Smooth muscle cell of the brain vasculature (primary cell): ENCODE measurements around the gene CCDC188.

Experiments used
- DNase-seq: peaks from one replicate; pipeline ENCODE4 v3.0.0-alpha.2; 2012; ENCODE audit warnings: low read depth, low spot score

CCDC188 gene

DNA sequence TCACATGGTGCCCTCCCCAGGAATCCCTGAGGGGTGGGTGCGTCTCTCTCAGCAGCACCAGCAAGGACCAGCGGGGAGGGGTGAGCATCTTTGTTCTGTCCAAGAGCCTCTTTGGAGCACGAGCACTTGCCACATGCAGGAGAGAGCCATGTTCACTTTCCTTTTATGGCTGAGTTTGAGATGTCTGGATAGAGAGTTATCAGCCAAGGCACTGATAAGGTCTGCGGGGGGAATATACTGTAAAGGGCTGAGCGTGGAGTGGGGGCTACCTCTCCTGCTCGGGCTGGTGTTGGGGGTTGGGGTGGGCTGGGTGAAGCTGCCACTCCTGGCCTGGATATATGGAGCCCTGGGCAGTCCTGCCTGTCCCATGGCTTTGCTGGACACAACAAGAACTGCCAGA is 34.9 kb upstream of the CCDC188 start:
- no peak for DNase-seq

GRCh38 chr22:20184501-20185165 is 33.8 kb upstream of the CCDC188 start:
- no peak for DNase-seq

DNA sequence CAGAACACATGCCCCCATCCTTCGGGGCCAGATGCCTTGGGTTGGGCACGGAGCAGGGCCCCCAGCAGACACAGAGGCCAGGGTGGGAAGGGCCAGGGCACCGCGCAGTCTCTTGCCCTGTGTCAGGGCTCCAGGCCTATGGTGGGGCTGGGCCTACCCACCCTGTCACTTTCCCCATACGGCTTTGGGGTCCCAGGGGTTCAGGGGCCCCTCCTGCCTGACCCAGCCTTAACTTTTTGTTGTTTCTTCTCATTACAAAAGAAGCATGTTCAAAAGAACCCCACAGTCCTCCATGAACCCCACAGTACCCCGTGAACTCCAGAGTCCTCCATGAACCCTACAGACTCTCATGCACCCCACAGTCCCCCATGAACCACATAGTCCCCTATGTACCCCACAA is 33.0 kb upstream of the CCDC188 start:
- DNase-seq = no peak

DNA sequence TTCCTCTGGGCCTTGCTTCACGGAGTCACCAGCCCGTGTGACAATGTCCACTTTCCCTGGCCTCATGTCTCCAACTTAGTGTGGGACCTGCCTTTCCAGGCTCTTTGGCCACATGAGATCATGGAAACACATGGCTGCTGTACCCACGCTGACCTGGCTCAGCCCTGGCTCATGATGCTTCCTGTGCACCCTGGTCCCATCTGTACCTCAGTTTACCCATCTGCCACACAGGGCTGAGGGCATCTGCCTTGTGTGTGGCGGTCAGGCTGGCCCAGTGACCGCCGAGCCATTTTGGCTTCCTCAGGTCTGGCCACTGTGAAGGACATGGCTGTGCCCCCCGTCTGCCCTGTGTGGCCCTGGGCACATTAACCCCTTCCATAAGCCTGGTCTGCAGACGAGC is 32.2 kb upstream of the CCDC188 start:
- no peak for DNase-seq

DNA sequence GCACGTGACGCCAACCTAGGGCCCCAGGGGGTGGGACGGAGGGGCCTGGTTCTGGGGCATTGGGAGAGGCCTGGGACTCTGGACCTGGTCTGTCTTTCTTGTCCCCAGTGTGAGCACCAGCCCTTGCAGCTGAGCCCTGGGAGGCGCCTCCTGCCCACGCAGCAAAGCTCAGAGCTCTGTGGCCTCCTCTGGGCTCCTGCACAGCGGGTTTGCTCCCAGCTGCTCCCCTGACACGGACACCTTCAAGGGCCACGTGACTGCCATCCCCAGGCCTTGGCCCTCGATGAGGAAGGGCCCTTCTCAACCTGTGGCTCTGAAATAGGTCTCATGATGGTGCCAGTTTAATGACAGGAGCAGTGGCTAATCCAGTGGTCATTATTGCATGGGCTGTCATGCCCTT is 31.5 kb upstream of the CCDC188 start:
- no peak for DNase-seq

DNA sequence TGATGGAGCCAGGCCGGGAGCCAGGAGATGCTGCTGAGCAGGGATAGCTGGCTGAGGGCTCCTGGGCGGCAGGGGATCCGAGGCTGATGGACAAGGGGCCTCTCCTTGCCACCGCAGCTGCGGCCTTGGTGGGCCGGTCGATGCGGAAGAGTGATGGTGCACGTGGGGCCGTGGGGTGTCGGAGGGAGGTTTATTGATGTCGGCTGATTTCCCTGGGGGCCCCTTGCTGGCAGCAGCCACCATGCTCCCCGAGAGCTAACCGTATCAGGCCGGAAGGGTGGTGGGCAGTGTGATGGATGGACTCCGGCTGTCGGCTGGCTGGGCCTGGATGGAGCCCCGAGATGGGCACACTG is 31.0 kb upstream of the CCDC188 start:
- no peak for DNase-seq

DNA sequence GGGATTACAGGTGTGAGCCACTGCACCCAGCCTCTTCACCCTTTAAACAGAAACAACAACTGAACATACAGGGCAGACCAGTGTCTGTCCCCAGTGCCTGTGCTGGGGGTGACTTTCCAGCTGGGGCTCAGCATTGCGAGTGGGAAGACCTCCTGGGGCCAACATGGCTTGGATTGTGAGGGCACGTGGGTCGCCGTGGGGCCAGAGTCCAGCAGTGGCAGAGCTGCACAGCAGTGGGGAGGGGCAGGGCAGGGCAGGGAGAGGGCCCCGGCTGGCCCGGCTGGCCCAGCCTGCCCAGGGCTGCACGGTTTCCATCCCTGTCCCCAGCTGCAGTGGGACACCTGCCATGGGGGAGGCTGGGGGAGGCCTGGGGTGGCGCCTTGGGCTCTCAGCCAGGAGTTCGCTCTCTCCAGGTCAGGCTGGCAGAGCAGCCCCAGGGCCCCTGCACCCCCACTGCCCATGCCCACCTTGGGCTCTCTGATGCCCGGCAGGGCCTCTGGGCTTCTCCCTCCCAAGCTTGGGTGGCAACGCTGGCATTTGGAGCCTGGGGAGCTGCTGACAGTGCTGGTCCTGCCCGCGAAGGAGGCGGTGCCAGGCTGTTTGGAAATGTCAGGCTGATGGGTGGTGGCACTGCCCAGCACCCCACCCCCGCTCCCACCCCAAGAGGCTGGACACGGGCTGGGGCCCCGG is 30.5 kb upstream of the CCDC188 start:
- no peak for DNase-seq

GRCh38 chr22:20180640-20181039 is 29.8 kb upstream of the CCDC188 start:
- DNase-seq = no peak

- DNase-seq = no peak
Observed at GRCh38 chr22:20180245-20180630, 29.4 kb upstream of the CCDC188 start.

- DNase-seq = no peak
Observed at GRCh38 chr22:20179455-20180244, 28.8 kb upstream of the CCDC188 start.

DNA sequence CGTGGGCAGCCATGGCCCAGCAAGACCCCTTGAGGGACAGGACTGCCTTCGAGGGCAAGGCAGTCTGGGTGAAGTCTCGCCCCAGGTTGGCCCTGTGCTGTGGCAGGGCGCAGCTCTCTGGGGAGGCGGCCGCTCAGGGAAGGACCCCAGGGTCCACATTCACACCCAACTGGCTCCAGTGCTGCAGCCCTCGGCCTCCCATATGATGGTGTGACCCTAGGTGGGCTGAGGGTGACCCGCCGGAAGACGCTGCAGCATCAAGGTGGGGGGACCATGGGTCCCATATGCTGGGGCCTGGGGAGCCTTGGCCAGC is 28.0 kb upstream of the CCDC188 start:
- no peak for DNase-seq

DNA sequence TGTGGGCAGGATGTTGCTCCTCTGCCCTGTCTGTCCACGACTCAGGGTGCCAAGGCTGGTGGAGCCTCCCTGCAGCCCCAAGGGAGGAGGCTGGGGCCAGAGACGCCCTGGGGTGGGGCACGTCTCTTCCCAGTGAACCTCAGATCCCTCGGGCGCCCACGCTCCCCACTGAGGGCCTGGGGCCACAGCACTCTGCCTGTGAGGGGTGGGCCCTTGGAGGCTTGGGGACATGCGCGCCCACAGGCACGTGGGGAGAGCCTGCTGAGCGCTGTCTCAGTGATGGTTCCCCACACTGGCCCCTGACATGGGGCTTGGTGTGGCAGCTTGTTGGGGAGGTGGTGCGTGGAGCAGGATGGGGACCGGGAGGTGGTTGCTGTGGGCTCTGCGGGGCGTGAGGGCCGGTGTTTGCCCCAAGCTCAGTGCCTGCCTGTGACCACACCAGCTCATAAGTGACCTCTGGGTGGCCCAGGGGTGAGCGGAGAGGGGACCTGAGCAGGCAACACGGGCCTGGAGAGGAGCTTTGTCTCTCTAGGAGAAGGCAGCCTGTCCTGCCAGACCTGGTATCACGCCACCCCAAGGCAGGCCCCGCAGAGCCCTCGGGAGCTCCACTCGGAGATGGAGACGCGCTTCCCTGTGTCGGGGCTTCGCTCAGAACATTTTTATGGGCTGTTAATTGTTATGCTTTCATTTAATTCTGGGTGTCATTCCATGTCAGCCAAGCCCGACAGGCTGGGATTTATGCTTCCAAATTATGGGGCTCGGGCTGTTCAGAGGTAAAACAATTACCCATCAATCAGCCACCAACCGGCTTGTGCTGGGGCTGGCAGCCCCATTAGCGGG is 27.4 kb upstream of the CCDC188 start:
- DNase-seq = no peak

DNA sequence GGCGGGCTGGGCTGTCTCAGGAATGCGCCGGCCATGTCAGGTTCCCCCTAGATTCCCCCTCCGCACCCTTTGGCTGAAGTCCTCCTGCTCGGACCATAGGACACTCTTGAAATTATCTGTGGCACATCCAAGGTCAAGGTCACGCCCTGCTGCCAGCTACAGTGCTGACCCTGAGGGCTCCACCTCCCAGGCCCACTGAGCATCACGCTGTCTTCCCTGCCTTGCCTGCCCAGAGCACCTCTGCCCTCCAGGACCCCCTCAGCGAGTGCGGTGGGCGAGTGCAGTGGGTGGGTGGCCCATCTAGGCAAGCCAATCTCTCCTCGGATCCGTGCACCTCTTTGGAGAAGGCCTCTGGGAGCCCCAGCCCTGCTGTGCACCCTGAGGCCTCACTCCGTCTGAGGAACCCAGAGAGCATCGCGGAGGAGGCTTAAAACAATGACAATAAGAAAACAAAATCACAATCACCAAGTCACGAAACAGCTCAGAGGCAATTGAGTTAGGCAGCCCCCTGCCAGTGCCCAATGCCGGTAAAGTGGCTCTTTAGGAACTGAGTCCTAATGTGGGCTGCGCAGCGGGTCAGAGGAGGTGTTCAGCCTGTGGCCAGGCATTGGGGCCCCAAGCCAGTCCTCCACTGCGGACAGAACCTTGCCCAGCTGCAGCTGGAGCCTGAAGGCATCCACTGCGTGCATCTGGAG is 26.5 kb upstream of the CCDC188 start:
- no peak for DNase-seq

DNA sequence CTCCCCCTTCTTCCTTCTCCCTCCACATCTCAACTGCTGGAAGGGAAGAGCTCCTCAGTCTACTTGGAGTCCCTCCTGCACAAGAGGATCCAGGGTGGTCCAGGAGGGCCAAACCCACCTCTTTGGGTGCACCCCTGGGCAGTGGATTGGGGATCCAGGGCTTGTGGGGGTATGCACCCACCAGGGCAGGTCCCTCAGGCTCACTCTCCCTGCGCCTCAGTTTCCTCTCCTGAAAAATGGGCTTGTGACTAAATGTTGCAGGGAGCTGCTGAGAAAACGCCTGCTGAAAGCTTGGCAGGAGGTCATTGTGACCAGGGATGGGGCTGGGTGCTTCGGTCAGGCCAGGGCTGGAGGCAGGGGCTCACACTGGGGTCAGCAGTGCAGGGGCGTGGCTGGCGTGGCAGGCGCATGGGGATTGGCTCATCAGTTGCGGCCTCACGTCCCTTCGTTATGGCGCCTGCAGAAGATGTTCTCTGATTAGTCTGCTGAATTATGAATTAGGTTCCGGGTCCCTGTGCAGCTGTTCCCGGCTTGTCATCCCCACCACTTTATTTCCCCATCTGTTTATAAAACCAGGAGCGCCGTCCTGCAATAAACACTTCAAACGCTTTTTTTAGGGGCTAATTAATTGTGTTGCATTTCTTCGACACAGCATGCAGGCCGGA is 25.7 kb upstream of the CCDC188 start:
- DNase-seq = no peak

DNA sequence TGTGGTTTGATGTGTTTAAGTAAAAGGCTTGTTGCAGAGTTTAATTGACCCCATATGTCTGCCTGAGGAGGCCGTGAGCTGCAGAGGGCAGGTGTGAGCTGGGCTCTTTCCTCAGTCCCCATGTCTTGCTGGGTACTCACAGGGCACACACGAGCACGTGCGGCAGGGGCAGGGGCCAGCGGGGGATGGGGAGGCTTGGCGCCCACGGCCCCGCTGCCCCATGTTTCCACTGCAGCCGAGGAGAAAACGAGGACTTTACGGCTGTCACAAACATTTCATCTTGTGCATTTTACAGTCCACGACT is 24.7 kb upstream of the CCDC188 start:
- DNase-seq = no peak

DNA sequence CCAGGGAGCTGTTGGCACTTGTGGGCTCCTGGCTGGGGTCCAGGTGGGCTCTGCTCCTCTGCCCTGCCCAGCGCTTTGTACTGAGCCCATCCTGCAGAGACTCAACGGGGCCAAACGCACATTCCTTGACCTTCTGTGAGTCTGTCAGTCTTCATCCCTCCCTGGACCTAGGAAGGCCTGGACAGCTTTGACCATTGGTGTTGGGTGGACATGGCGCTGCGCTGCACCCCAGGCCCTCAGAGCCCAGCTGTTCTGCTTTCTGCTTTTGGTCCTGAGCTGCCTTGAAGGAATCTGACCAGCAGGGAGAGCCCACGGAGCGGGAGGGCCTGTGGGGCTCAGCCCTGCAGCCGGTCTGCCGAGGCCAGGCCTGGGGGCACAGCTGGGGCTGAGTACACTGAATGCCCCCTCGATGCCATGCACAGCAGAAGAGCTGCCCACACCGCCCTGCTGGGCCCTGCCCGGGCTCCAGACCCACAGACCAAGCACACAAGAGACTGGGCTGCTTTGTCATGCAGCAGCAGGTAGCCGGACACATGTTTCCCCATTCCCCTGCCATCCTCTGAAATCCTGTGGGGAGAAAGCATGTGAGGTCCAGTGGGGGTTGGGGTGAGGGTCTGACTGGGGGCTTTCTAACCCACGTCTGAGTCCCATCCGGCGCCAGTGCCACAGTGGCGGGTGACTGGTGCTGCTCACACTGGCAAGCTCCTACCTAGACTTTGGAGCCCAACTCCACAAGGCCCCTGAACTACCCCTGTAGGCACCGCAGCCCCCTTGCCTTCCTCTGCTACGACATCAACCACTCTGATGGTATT is 24.1 kb upstream of the CCDC188 start:
- no peak for DNase-seq

- no peak for DNase-seq
Observed at GRCh38 chr22:20173772-20174171, 22.9 kb upstream of the CCDC188 start.

DNA sequence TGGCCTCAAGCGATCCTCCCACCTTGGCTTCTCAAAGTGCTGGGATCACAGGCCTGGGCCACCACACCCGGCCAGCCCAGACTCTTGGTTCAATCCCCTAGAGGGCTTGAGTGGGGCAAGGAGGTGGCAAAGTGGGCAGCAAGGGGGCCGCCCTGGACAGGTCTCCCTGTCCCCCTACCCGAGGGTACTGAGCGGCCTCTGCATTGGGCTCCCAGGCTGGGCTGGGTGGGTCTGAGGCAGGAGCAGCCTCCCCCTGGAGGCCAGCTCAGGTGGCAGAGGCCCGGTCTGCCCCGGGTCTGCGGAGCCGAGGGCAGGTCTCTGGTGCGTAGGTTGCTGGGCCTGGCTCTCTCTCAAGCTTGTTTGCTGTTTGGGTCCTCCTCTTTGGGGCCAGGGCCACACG is 22.4 kb upstream of the CCDC188 start:
- DNase-seq = no peak

DNA sequence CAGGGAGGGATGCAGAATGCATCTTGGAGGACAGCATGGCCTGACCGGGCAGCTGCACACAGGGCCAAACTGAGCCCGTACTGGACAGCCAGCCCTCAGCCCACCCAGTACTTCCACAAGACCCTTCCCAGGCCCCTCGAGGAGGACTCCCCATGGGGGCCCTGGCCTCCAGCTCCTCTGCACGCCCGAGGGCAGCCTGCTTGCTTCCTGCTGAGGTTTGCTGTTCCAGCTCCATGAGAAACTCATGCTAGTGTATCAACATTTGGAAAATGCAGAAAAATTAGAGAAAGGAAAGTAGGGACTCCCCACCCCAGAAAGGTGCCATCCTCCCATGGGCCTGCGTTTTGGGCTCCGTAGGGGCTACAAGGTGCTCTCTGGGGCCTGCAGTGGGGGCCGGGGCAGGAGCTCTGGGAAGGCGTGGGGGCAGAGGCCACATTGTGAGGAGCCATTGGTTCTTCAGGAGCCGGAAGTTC is 21.3 kb upstream of the CCDC188 start:
- no peak for DNase-seq
